Esophagus muscularis mucosa (tissue), 4 donors: ENCODE measurements around the gene MGAT4A.

Experiments
- EP300 ChIP-seq: sonication (generic); formaldehyde crosslinking; IDR thresholded peaks from one replicate; pipeline ENCODE4 v1.6.1; 2017; ENCODE audit warnings: antibody characterized with exemption
- POLR2A ChIP-seq: fragments of 450-650 bp; IDR thresholded peaks from one replicate; pipeline ENCODE4 v1.6.1; 2017; ENCODE audit warnings: antibody characterized with exemption, moderate library complexity, mild to moderate bottlenecking, low read depth
- POLR2AphosphoS5 ChIP-seq, 2 donors: sonication (generic); formaldehyde crosslinking; IDR thresholded peaks; one replicate each; pipeline ENCODE4 v1.6.1; 2017; ENCODE audit warnings: antibody characterized with exemption in 2 of 2
- TF ChIP-seq, protein P1 (sequence below), 3 experiments: fragments of 200-600 bp in 2 of 3; fragments of 450-650 bp in 1 of 3; sonication (generic) in 2 of 3; IDR thresholded peaks; one replicate each; pipeline ENCODE4 v1.5.1; 2017 to 2019; ENCODE audit warnings: antibody characterized with exemption in 3 of 3, mild to moderate bottlenecking in 2 of 3, moderate library complexity in 1 of 3

DNA sequence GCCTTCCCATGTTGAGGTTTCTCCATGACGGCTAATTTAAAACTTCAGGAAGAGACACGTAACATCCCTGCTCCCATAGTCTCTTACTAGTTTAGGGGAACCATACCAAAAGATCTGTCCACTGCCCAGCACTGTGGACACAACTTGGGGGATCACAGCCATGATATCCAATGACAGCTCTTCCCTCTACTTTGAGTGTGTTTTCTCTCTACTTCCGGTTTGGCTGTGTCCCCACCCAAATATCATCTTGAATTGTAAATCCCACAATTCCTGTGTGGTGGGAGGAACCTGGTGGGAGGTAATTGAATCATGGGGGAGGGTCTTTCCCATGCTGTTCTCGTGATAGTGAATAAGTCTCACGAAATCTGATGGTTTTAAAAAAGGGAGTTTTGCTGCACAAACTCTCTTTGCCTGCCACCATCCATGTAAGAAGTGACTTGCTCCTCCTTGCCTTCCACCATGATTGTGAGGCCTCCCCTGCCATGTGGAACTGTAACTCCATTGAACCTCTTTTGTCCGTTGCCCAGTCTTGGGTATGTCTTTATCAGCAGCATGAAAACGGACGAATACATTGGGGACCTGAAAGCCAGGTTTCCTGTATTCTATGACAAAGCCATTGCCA lies 1.6 kb upstream of the MGAT4A start:
- TF ChIP-seq, protein P1, sequence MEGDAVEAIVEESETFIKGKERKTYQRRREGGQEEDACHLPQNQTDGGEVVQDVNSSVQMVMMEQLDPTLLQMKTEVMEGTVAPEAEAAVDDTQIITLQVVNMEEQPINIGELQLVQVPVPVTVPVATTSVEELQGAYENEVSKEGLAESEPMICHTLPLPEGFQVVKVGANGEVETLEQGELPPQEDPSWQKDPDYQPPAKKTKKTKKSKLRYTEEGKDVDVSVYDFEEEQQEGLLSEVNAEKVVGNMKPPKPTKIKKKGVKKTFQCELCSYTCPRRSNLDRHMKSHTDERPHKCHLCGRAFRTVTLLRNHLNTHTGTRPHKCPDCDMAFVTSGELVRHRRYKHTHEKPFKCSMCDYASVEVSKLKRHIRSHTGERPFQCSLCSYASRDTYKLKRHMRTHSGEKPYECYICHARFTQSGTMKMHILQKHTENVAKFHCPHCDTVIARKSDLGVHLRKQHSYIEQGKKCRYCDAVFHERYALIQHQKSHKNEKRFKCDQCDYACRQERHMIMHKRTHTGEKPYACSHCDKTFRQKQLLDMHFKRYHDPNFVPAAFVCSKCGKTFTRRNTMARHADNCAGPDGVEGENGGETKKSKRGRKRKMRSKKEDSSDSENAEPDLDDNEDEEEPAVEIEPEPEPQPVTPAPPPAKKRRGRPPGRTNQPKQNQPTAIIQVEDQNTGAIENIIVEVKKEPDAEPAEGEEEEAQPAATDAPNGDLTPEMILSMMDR (IDR thresholded peaks at IDR 0.05) = no peak
- TF ChIP-seq POLR2AphosphoS5 (IDR thresholded peaks at IDR 0.05) (no peak), POLR2A (no peak), EP300 (no peak)
